Uterus (tissue), 4 donors: Measurements from ENCODE around the gene UST. TPM values are rescaled to one million over a fixed set of nuclear protein-coding genes. Genes with fewer than 3 reads are reported as not detected.

ENCODE experiments used
- DNase-seq, 2 donors: peaks; one replicate each; pipeline ENCODE4 v3.0.0-alpha.2; 2019 to 2020
- H3K27ac ChIP-seq, 2 donors: fragments of 200-600 bp; sonication (generic); 1 replicate in 1 of 2; 2 replicates in 1 of 2; pipeline ENCODE4 v1.5.1; 2016 to 2018
- H3K27me3 ChIP-seq, 2 donors: fragments of 200-600 bp; sonication (generic); one replicate each; pipeline ENCODE4 v1.5.1; 2018 to 2019; ENCODE audit warnings: control low read depth in 1 of 2
- H3K36me3 ChIP-seq, 2 donors: fragments of 200-600 bp; sonication (generic); one replicate each; pipeline ENCODE4 v1.5.1; 2019; ENCODE audit warnings: control low read depth in 1 of 2
- H3K4me1 ChIP-seq, 2 donors: fragments of 200-600 bp; sonication (generic); one replicate each; pipeline ENCODE4 v1.5.1; 2018 to 2019; ENCODE audit warnings: control low read depth in 1 of 2
- H3K4me3 ChIP-seq, 2 donors: fragments of 200-600 bp; sonication (generic); 1 replicate in 1 of 2; 2 replicates in 1 of 2; pipeline ENCODE4 v1.5.1; 2018 to 2019; ENCODE audit warnings: mild to moderate bottlenecking in 1 of 2
- H3K9me3 ChIP-seq, 2 donors: fragments of 200-600 bp; sonication (generic); one replicate each; pipeline ENCODE4 v1.5.1; 2019; ENCODE audit warnings: control low read depth in 1 of 2
- POLR2A ChIP-seq, 2 donors: fragments of 450-650 bp; IDR thresholded peaks; one replicate each; pipeline ENCODE4 v1.6.1; 2016; ENCODE audit warnings: antibody characterized with exemption in 2 of 2, mild to moderate bottlenecking in 1 of 2, moderate library complexity in 1 of 2
- intact Hi-C: fragments of 100-400 bp; cut with DNase I; formaldehyde crosslinking; loops from one replicate; pipeline ENCODE4 v1.15.1; 2023; ENCODE audit warnings: low total_unique reads
- total RNA-seq, 4 donors: library from RNA; depleted of rRNA in 3 of 4; stranded (reverse); fragments of >200 nt in 3 of 4; gene quantifications; one replicate each; pipeline versions ENCODE4 v1.1.0 to v1.2.4, GENCODE V29; 2014 to 2023
- TF ChIP-seq, protein P1 (sequence below), 4 experiments: fragments of 200-600 bp in 2 of 4; fragments of 450-650 bp in 2 of 4; sonication (generic) in 2 of 4; IDR thresholded peaks; one replicate each; pipeline ENCODE4 v1.5.1; 2016 to 2019; ENCODE audit warnings: antibody characterized with exemption in 4 of 4, mild to moderate bottlenecking in 2 of 4, moderate library complexity in 1 of 4
- donor health status: DM: yes; HTN: yes; CAD: no.

Gene UST
- total RNA-seq, 4 donors from 2014 or later, result 6.1 to 23.2 (median 17.2) TPM

DNA sequence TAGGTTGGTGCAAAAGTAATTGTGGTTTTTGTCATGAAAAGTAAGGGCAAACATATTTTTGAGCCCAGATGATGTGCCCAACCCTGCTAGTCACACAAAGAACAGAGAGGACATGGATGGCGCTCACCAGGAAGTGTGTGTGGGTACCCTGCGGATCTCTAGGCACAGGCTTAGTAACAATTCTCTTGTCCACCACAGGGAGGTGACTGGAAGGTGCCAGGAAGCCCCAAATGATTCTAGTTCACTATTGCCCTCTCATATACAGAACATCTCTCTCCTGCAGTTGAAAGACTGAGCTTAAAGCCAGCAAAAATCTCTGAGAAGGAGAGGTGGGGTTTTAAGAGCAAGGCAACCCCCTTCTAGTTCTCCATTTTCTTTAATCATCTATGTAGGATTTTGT, 298.6 kb downstream of the UST start:
- Histone ChIP-seq H3K4me1 (no peaks in the 10 kb centered on the region), H3K27me3 (no peaks in the 10 kb centered on the region), H3K4me3 (no peak overlapping the region), H3K9me3 (no peaks in the 10 kb centered on the region), H3K27ac (no peak overlapping the region), H3K36me3 (no peaks in the 10 kb centered on the region)
- intact Hi-C loops, result no loop called here
- no peak for TF ChIP-seq POLR2A (IDR thresholded peaks at IDR 0.05)
- TF ChIP-seq, protein P1, sequence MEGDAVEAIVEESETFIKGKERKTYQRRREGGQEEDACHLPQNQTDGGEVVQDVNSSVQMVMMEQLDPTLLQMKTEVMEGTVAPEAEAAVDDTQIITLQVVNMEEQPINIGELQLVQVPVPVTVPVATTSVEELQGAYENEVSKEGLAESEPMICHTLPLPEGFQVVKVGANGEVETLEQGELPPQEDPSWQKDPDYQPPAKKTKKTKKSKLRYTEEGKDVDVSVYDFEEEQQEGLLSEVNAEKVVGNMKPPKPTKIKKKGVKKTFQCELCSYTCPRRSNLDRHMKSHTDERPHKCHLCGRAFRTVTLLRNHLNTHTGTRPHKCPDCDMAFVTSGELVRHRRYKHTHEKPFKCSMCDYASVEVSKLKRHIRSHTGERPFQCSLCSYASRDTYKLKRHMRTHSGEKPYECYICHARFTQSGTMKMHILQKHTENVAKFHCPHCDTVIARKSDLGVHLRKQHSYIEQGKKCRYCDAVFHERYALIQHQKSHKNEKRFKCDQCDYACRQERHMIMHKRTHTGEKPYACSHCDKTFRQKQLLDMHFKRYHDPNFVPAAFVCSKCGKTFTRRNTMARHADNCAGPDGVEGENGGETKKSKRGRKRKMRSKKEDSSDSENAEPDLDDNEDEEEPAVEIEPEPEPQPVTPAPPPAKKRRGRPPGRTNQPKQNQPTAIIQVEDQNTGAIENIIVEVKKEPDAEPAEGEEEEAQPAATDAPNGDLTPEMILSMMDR (IDR thresholded peaks at IDR 0.05), result no peak
- DNase-seq, result no peak

DNA sequence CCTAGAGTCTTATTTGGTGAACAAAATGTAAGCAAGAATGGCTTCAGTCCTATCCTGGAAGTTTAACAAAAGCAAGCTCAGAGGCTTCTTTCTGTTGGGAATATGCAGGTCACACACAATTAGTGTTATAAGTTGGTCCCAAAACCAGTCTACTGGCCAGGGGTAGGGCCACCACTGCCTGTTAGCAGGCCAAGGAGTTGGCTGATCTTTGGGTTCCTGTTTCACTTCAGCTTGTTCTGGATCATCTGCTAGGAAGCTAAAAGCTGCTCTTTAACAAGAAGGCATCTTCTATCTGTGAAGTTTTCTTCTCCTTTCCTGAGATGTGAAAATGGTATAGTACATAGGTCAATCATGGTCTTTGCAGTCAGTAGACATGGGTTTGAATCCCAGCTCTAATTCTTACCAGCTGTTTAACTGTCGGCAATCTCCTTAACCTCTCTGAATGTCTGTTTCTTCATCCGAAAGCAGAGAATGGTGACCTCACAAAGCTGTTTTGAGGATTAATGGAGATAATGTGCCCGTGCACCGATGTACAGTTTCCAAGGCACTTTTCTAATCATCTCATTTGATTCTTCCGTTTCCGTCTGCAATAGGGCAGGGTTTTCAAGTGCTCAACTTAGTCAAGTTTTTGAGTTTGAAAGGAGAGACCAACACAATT, 299.5 kb downstream of the UST start:
- no peak for DNase-seq
- TF ChIP-seq, protein P1 (IDR thresholded peaks at IDR 0.05), result no peak
- no peak for TF ChIP-seq POLR2A (IDR thresholded peaks at IDR 0.05)
- H3K9me3 ChIP-seq, result no peaks in the 10 kb centered on the region
- no peaks in the 10 kb centered on the region for H3K36me3 ChIP-seq
- intact Hi-C loops, result no loop called here
- H3K4me3 ChIP-seq, result no peak overlapping the region
- no peak overlapping the region for H3K27ac ChIP-seq
- H3K4me1 ChIP-seq, result no peaks in the 10 kb centered on the region
- no peaks in the 10 kb centered on the region for H3K27me3 ChIP-seq

DNA sequence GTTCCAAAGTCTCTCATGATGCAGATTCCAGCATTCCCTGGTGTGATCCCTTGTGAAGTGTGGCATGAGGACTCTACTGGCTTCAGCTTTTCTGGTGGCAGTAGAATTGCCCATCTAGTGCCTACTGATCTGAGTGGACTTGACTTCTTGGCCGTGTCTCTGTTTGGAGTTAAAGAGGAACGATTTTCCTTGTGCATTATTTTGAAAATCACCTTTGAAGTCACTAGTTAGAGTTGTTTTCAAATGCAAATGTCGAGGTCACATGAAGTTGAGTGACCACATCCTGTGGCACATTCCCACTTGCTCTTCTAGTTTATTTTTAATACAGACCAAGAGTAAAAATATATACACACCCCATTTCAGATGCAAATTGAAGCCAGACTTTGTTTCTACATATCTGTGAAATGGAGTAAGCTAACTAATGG, 300.0 kb downstream of the UST start:
- H3K36me3 ChIP-seq, result no peaks in the 10 kb centered on the region
- TF ChIP-seq, protein P1 (IDR thresholded peaks at IDR 0.05), result no peak
- TF ChIP-seq POLR2A (IDR thresholded peaks at IDR 0.05), result no peak
- intact Hi-C loops, result no loop called here
- no peak overlapping the region for H3K4me3 ChIP-seq
- no peak for DNase-seq
- H3K27me3 ChIP-seq, result no peaks in the 10 kb centered on the region
- no peak overlapping the region for H3K27ac ChIP-seq
- H3K9me3 ChIP-seq, result no peaks in the 10 kb centered on the region
- no peaks in the 10 kb centered on the region for H3K4me1 ChIP-seq

DNA sequence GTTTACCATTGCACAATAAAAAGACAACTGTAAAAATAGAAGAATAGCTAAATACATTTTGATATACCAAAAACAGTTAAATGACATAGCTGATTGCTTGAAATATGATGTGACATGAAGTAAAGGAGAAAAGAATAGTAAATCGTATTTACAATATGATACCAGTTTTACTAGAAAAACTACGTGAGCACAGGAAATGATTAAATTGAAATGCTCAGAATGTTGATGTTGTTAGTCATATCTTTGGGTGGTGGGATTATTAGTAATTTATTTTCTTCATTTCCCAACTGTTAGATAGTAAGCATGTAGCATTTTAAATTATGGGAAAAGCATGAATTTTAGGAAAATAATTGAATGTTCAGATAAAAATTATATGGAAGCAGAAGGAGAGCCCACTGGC, 302.4 kb downstream of the UST start:
- no peak overlapping the region for H3K27ac ChIP-seq
- no peaks in the 10 kb centered on the region for H3K27me3 ChIP-seq
- no peaks in the 10 kb centered on the region for H3K4me1 ChIP-seq
- no peak for DNase-seq
- no peaks in the 10 kb centered on the region for H3K9me3 ChIP-seq
- intact Hi-C loops, result no loop called here
- no peak for TF ChIP-seq POLR2A (IDR thresholded peaks at IDR 0.05)
- TF ChIP-seq, protein P1 (IDR thresholded peaks at IDR 0.05), result no peak
- H3K36me3 ChIP-seq, result no peaks in the 10 kb centered on the region
- no peak overlapping the region for H3K4me3 ChIP-seq

DNA sequence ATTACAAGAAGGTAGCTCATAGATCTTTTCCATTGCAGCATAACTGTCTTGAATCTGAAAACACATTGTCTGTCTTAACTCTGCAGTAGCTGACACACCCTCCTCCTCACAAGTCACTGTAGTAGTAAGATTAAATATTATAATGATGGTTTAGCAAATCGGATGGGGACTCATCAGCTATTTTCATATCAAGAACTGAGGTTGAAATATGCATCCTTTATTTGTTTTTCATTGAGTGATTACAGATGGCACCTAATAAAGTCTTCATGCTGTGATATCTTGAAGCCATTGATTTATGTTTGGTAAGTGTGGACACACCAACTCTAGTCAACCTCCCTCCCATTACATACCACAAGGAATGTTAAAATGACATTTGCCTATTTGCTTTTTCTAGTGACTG, 303.3 kb downstream of the UST start:
- TF ChIP-seq, protein P1 (IDR thresholded peaks at IDR 0.05), result no peak
- TF ChIP-seq POLR2A (IDR thresholded peaks at IDR 0.05), result no peak
- DNase-seq, result no peak
- Histone ChIP-seq H3K27ac (no peak overlapping the region), H3K4me3 (no peak overlapping the region), H3K27me3 (no peaks in the 10 kb centered on the region), H3K9me3 (no peaks in the 10 kb centered on the region), H3K36me3 (no peaks in the 10 kb centered on the region), H3K4me1 (no peaks in the 10 kb centered on the region)
- intact Hi-C loops, result no loop called here
